DOHH2 (cell line): ENCODE data around the gene TRNP1.

Experiments used
- CTCF ChIP-seq: fragments of 200-600 bp; sonication (generic); IDR thresholded peaks from one replicate; pipeline ENCODE4 v1.5.1; 2014; ENCODE audit warnings: antibody characterized with exemption, mild to moderate bottlenecking, low read depth, low read length; ENCODE audit not compliant: poor library complexity, severe bottlenecking
- EZH2phosphoT487 ChIP-seq: fragments of 200-600 bp; sonication (generic); IDR thresholded peaks from 2 replicates; pipeline ENCODE4 v1.6.1; 2017; ENCODE audit warnings: borderline replicate concordance, mild to moderate bottlenecking, antibody characterized with exemption, low read length, moderate library complexity, mixed read lengths

GRCh38 chr1:26999440-26999987 is 6.0 kb downstream of the TRNP1 start:
- TF ChIP-seq CTCF = no peak
- TF ChIP-seq EZH2phosphoT487 = no peak
